Endothelial cell of umbilical vein (primary cell): ENCODE measurements around the gene RAB11FIP3. TPM values are rescaled to one million over a fixed set of nuclear protein-coding genes. Genes with fewer than 3 reads are reported as not detected.

Source experiments
- BruUV-seq: library from RNA; stranded (reverse); fragments of 400-500 nt; replicated peaks from 2 replicates; lab custom pipeline; 2021; lab: Mats Ljungman, UMichigan
- CTCF ChIA-PET: fragments of 300-600, 350-600 bp; sonication (Branson Sonifier 250); formaldehyde crosslinking; loops from one replicate; lab custom pipeline; 2021; ENCODE audit warnings: antibody characterized with exemption, inconsistent platforms; lab: Charles Lee
- POLR2A ChIA-PET: fragments of 300-600, 350-600 bp; sonication (Branson Sonifier 250); formaldehyde crosslinking; loops from one replicate; lab custom pipeline; 2021; ENCODE audit warnings: antibody characterized with exemption, inconsistent platforms; lab: Charles Lee
- DNase-seq: peaks from one replicate; pipeline ENCODE4 v3.0.0-alpha.2; 2011; ENCODE audit warnings: low read depth, low spot score
- FAIRE-seq: peaks from 2 replicates; lab custom pipeline; 2011; peaks lifted over from hg19 to GRCh38; lab: Jason Lieb, UNC
- H2AFZ ChIP-seq: 2 replicates; pipeline ENCODE4 v1.6.0; 2012; ENCODE audit warnings: low read depth, low read length, control low read depth, inconsistent platforms
- H3K27ac ChIP-seq: 2 replicates; pipeline ENCODE4 v1.5.1; 2011; ENCODE audit warnings: low read depth, mild to moderate bottlenecking, control low read depth, low read length, moderate library complexity; ENCODE audit not compliant: insufficient read depth
- H3K27me3 ChIP-seq, 2 experiments: 2 replicates each; pipeline versions ENCODE4 v1.6.0 to v1.6.1; 2011; ENCODE audit warnings: low read length in 2 of 2, mixed read lengths in 1 of 2; ENCODE audit not compliant: control insufficient read depth in 2 of 2, insufficient read depth in 2 of 2
- H3K36me3 ChIP-seq, 2 experiments: 2 replicates in 1 of 2; 3 replicates in 1 of 2; pipeline ENCODE4 v1.5.1; 2011; ENCODE audit warnings: low read length in 2 of 2, mild to moderate bottlenecking in 1 of 2, moderate library complexity in 1 of 2; ENCODE audit not compliant: control insufficient read depth in 2 of 2, insufficient read depth in 2 of 2; ENCODE audit errors: extremely low read depth in 1 of 2
- H3K4me1 ChIP-seq: 3 replicates; pipeline ENCODE4 v1.5.1; 2011; ENCODE audit warnings: mild to moderate bottlenecking, low read length; ENCODE audit not compliant: control insufficient read depth, insufficient read depth; ENCODE audit errors: extremely low read depth
- H3K4me2 ChIP-seq: 2 replicates; pipeline ENCODE4 v1.6.1; 2011; ENCODE audit warnings: low read length, control low read depth, mixed read lengths; ENCODE audit not compliant: insufficient read depth
- H3K4me3 ChIP-seq, 3 experiments: fragments of 200-600 bp in 1 of 3; sonication (generic), shearing (Covaris generic) in 1 of 3; replicated peaks in 1 of 3; 2 replicates each; pipeline ENCODE4 v1.5.1; 2011 to 2016; ENCODE audit warnings: control low read depth in 3 of 3, low read length in 3 of 3, mild to moderate bottlenecking in 2 of 3, inconsistent platforms in 1 of 3, low read depth in 1 of 3, moderate library complexity in 1 of 3; ENCODE audit not compliant: insufficient read depth in 1 of 3
- H3K79me2 ChIP-seq: 2 replicates; pipeline ENCODE4 v1.6.0; 2012; ENCODE audit warnings: low read length, inconsistent platforms; ENCODE audit not compliant: control insufficient read depth, insufficient read depth
- H3K9ac ChIP-seq: replicated peaks from 2 replicates; pipeline ENCODE3; 2011; ENCODE audit warnings: low read length, control low read depth; ENCODE audit not compliant: insufficient read depth; ENCODE audit errors: extremely low read depth
- H3K9me1 ChIP-seq: replicated peaks from 3 replicates; pipeline ENCODE4 v1.6.0; 2011; ENCODE audit warnings: mild to moderate bottlenecking, low read length; ENCODE audit not compliant: control insufficient read depth, insufficient read depth; ENCODE audit errors: extremely low read depth
- H3K9me3 ChIP-seq: replicated peaks from 2 replicates; pipeline ENCODE4 v1.5.1; 2012; ENCODE audit warnings: low read length, inconsistent platforms; ENCODE audit not compliant: control insufficient read depth, insufficient read depth
- H4K20me1 ChIP-seq: replicated peaks from 2 replicates; pipeline ENCODE3; 2011; ENCODE audit warnings: mild to moderate bottlenecking, low read length; ENCODE audit not compliant: control insufficient read depth, insufficient read depth; ENCODE audit errors: extremely low read depth
- CTCF ChIP-seq, 2 donors: IDR thresholded peaks; 1 replicate in 1 of 2; 2 replicates in 1 of 2; pipeline ENCODE4 v1.5.1; 2011; ENCODE audit warnings: low read length in 2 of 2, mild to moderate bottlenecking in 2 of 2, moderate library complexity in 2 of 2, control low read depth in 1 of 2, inconsistent platforms in 1 of 2, low read depth in 1 of 2; ENCODE audit not compliant: insufficient read depth in 1 of 2; ENCODE audit errors: extremely low read depth in 1 of 2
- EZH2 ChIP-seq: IDR thresholded peaks from 2 replicates; pipeline ENCODE4 v1.6.1; 2012; ENCODE audit warnings: borderline replicate concordance, low read depth, mild to moderate bottlenecking, moderate library complexity, low read length, inconsistent platforms; ENCODE audit not compliant: severe bottlenecking
- FOS ChIP-seq: IDR thresholded peaks from 2 replicates; pipeline ENCODE4 v1.6.1; 2011; ENCODE audit warnings: mild to moderate bottlenecking, low read length, moderate library complexity, borderline replicate concordance; ENCODE audit not compliant: insufficient read depth
- GATA2 ChIP-seq: IDR thresholded peaks from 2 replicates; pipeline ENCODE4 v1.7.0; 2011; ENCODE audit warnings: low read depth, mild to moderate bottlenecking, moderate library complexity, mixed read lengths, low read length; ENCODE audit not compliant: insufficient read length, insufficient read depth
- JUN ChIP-seq: IDR thresholded peaks from 2 replicates; pipeline ENCODE4 v1.6.1; 2011; ENCODE audit warnings: borderline replicate concordance, low read depth; ENCODE audit not compliant: insufficient read length, insufficient read depth
- MAX ChIP-seq: IDR thresholded peaks from 2 replicates; pipeline ENCODE4 v1.6.1; 2011; ENCODE audit not compliant: insufficient read depth, insufficient read length
- MYC ChIP-seq: IDR thresholded peaks from one replicate; pipeline ENCODE4 v1.6.1; 2011; ENCODE audit warnings: mild to moderate bottlenecking, low read depth, low read length
- POLR2A ChIP-seq: IDR thresholded peaks from 2 replicates; pipeline ENCODE4 v1.6.1; 2012; ENCODE audit warnings: low read depth, mild to moderate bottlenecking, control low read depth, low read length
- POLR2AphosphoS5 ChIP-seq: IDR thresholded peaks from 2 replicates; pipeline ENCODE4 v1.6.1; 2012; ENCODE audit warnings: low read depth, mild to moderate bottlenecking, control low read depth, low read length, moderate library complexity; ENCODE audit not compliant: insufficient read depth
- dilution Hi-C: fragments of 300-500 bp; cut with MboI; formaldehyde crosslinking; loops from one replicate; pipeline ENCODE4 v1.15.0; 2019; ENCODE audit warnings: low sequenced_read_pairs; ENCODE audit not compliant: extremely low pct_ligation_motif_present
- intact Hi-C: fragments of 100-400 bp; cut with micrococcal nuclease; formaldehyde crosslinking; loops from one replicate; pipeline ENCODE4 v1.10.0; 2022
- polyA plus RNA-seq, 4 experiments: library from polyadenylated mRNA; depleted of rRNA in 3 of 4; stranded (reverse) in 3 of 4; unstranded in 1 of 4; fragments of >200 nt; gene quantifications; 2 replicates each; pipeline versions ENCODE4 v1.2.1 to v1.2.3, GENCODE V29; 2011 to 2012; ENCODE audit warnings: missing spikeins in 1 of 4
- total RNA-seq: library from RNA; stranded (reverse); gene quantifications from 2 replicates; pipeline ENCODE4 v1.2.3, GENCODE V29; 2021

RAB11FIP3 gene
- total and polyA plus RNA-seq, 2 donors (not counting 3 experiments of a cell fraction or from before 2014, with no cell fraction given), result 20.5 to 75.9 TPM

- Histone ChIP-seq H3K36me3 (peaks cover 0 to 17% of the 10 kb centered on the region in 2 experiments), H3K27ac (no peak overlapping the region), H3K79me2 (no peaks in the 10 kb centered on the region), H4K20me1 (no peaks in the 10 kb centered on the region), H3K27me3 (no peaks in the 10 kb centered on the region), H3K4me2 (no peak overlapping the region), H3K9me3 (no peaks in the 10 kb centered on the region), H3K9ac (no peak overlapping the region), H3K4me1 (peaks cover 2% of the 10 kb centered on the region), H2AFZ (no peak overlapping the region), H3K9me1 (no peaks in the 10 kb centered on the region), H3K4me3 (no peak overlapping the region)
- BruUV-seq, result no TSS peak
- dilution Hi-C loops, result no loop called here
- POLR2A ChIA-PET, result no interaction called here
- DNase-seq (no peak), FAIRE-seq (no peak)
- intact Hi-C loops, result no loop called here
- TF ChIP-seq POLR2A (no peak), GATA2 (no peak), FOS (no peak), JUN (no peak), MAX (no peak)
- CTCF ChIA-PET, result no interaction called here
These were observed 57.2 kb downstream of the RAB11FIP3 start for GRCh38 chr16:482468-483185.

- Histone ChIP-seq H3K4me1 (no peaks in the 10 kb centered on the region), H3K4me3 (no peak overlapping the region), H3K4me2 (no peak overlapping the region), H3K27ac (no peak overlapping the region), H2AFZ (no peak overlapping the region), H3K9ac (no peak overlapping the region), H3K9me3 (no peaks in the 10 kb centered on the region), H3K79me2 (no peaks in the 10 kb centered on the region), H3K36me3 (peaks cover 0 to 17% of the 10 kb centered on the region in 2 experiments), H3K27me3 (no peaks in the 10 kb centered on the region), H4K20me1 (no peaks in the 10 kb centered on the region), H3K9me1 (no peaks in the 10 kb centered on the region)
- ChIA-PET CTCF (interaction anchor here (2.3 kb wide), 1 partner anchor 12 kb away, joined by 6 read pairs; no protein-coding TSS in a partner anchor), POLR2A (no interaction called here)
- FAIRE-seq (no peak), DNase-seq (no peak)
- TF ChIP-seq MAX (no peak), POLR2AphosphoS5 (no peak), CTCF (IDR thresholded peaks at IDR 0.05; ENCODE audit: extremely low read depth in 1 of 2, insufficient read depth in 1 of 2, low read depth in 1 of 2, low read length in 2 of 2) (no peak), GATA2 (no peak), MYC (no peak), EZH2 (no peak), FOS (no peak), POLR2A (no peak)
- intact Hi-C loops (no loop called here), dilution Hi-C loops (no loop called here)
- no TSS peak for BruUV-seq
These were observed 58.1 kb downstream of the RAB11FIP3 start for GRCh38 chr16:483341-484075.
